A673 (cell line): ENCODE measurements around the gene TBC1D4. TPM values are rescaled to one million over a fixed set of nuclear protein-coding genes. Genes with fewer than 3 reads are reported as not detected.

Source experiments
- BruUV-seq: library from RNA; stranded (reverse); fragments of 400-500 nt; replicated peaks from 2 replicates; lab custom pipeline; 2021; lab: Mats Ljungman, UMichigan
- CTCF ChIA-PET: fragments of 300-600 bp; sonication (Branson Sonifier 250); formaldehyde crosslinking; loops from one replicate; lab custom pipeline; 2022; ENCODE audit warnings: antibody characterized with exemption; lab: Charles Lee
- POLR2A ChIA-PET: fragments of 300-600 bp; sonication (Branson Sonifier 250); formaldehyde crosslinking; loops from one replicate; lab custom pipeline; 2022; ENCODE audit warnings: antibody characterized with exemption; ENCODE audit not compliant: low non-redundant PET; lab: Charles Lee
- DNase-seq: peaks from one replicate; pipeline ENCODE4 v3.0.0-alpha.2; 2015; ENCODE audit warnings: low spot score
- H3K27ac ChIP-seq: fragments of 200-600 bp; sonication (generic); 2 replicates; pipeline ENCODE4 v1.5.1; 2016; ENCODE audit warnings: mixed run types, low read depth, mild to moderate bottlenecking, mixed read lengths, antibody characterized with exemption, low read length; ENCODE audit not compliant: poor library complexity, severe bottlenecking
- H3K27me3 ChIP-seq: fragments of 200-600 bp; sonication (generic); replicated peaks from 2 replicates; pipeline ENCODE4 v1.6.1; 2017; ENCODE audit warnings: mixed run types, low read depth, mild to moderate bottlenecking, mixed read lengths, antibody characterized with exemption, low read length; ENCODE audit not compliant: insufficient read depth, poor library complexity
- H3K36me3 ChIP-seq: fragments of 200-600 bp; sonication (generic); 2 replicates; pipeline ENCODE4 v1.6.1; 2016; ENCODE audit warnings: mixed run types, mild to moderate bottlenecking, mixed read lengths, antibody characterized with exemption, low read length; ENCODE audit not compliant: insufficient read depth, poor library complexity, severe bottlenecking
- H3K4me1 ChIP-seq: fragments of 200-600 bp; sonication (generic); 2 replicates; pipeline ENCODE4 v1.6.1; 2017; ENCODE audit warnings: mixed run types, mild to moderate bottlenecking, mixed read lengths, antibody characterized with exemption, low read length; ENCODE audit not compliant: insufficient read depth, poor library complexity, severe bottlenecking
- H3K4me3 ChIP-seq: fragments of 200-600 bp; sonication (generic); 2 replicates; pipeline ENCODE4 v1.5.1; 2016; ENCODE audit warnings: low read depth, mixed run types, mild to moderate bottlenecking, mixed read lengths, low read length; ENCODE audit not compliant: poor library complexity, severe bottlenecking
- H3K9me3 ChIP-seq: fragments of 200-600 bp; sonication (generic); 2 replicates; pipeline ENCODE4 v1.6.1; 2016; ENCODE audit warnings: mixed run types, low read depth, mild to moderate bottlenecking, mixed read lengths, antibody characterized with exemption, low read length; ENCODE audit not compliant: poor library complexity, severe bottlenecking
- EZH2 ChIP-seq: fragments of 200-600 bp; sonication (generic); IDR thresholded peaks from 2 replicates; pipeline ENCODE4 v1.6.1; 2017; ENCODE audit warnings: borderline replicate concordance, low read depth, mild to moderate bottlenecking, mixed read lengths, antibody characterized with exemption, low read length; ENCODE audit not compliant: poor library complexity, severe bottlenecking
- intact Hi-C: fragments of 100-400 bp; cut with micrococcal nuclease; formaldehyde crosslinking; loops from one replicate; pipeline ENCODE4 v1.10.0; 2022; ENCODE audit not compliant: unreplicated experiment
- total RNA-seq: library from RNA; stranded (reverse); gene quantifications from 2 replicates; pipeline ENCODE4 v1.2.3, GENCODE V29; 2021
- TF ChIP-seq, protein P1 (sequence below): fragments of 300-800, 200-600 bp; sonication (generic); conservative IDR thresholded peaks from 2 replicates; pipeline ENCODE4 v1.5.1; 2017; ENCODE audit warnings: low read depth, mild to moderate bottlenecking, antibody characterized with exemption, low read length, moderate library complexity, mixed read lengths

Gene TBC1D4
- total RNA-seq, 1 experiment from 2014 or later, result 9.8 TPM

GRCh38 chr13:75404726-75405125, 77.2 kb downstream of the TBC1D4 start:
- H3K4me1 ChIP-seq, result peaks cover 2% of the 10 kb centered on the region
- intact Hi-C loops, result no loop called here
- H3K4me3 ChIP-seq, result no peak overlapping the region
- ChIA-PET CTCF (no interaction called here), POLR2A (no interaction called here)
- no TSS peak for BruUV-seq
- TF ChIP-seq, protein P1, sequence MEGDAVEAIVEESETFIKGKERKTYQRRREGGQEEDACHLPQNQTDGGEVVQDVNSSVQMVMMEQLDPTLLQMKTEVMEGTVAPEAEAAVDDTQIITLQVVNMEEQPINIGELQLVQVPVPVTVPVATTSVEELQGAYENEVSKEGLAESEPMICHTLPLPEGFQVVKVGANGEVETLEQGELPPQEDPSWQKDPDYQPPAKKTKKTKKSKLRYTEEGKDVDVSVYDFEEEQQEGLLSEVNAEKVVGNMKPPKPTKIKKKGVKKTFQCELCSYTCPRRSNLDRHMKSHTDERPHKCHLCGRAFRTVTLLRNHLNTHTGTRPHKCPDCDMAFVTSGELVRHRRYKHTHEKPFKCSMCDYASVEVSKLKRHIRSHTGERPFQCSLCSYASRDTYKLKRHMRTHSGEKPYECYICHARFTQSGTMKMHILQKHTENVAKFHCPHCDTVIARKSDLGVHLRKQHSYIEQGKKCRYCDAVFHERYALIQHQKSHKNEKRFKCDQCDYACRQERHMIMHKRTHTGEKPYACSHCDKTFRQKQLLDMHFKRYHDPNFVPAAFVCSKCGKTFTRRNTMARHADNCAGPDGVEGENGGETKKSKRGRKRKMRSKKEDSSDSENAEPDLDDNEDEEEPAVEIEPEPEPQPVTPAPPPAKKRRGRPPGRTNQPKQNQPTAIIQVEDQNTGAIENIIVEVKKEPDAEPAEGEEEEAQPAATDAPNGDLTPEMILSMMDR, result no peak
- TF ChIP-seq EZH2, result no peak
- DNase-seq, result no peak
- H3K9me3 ChIP-seq, result no peaks in the 10 kb centered on the region
- no peaks in the 10 kb centered on the region for H3K36me3 ChIP-seq
- no peak overlapping the region for H3K27ac ChIP-seq
- no peaks in the 10 kb centered on the region for H3K27me3 ChIP-seq

GRCh38 chr13:75402787-75403186, 79.2 kb downstream of the TBC1D4 start:
- Histone ChIP-seq H3K36me3 (no peaks in the 10 kb centered on the region), H3K4me1 (peaks cover 2% of the 10 kb centered on the region), H3K27me3 (no peaks in the 10 kb centered on the region), H3K27ac (no peak overlapping the region), H3K9me3 (no peaks in the 10 kb centered on the region), H3K4me3 (no peak overlapping the region)
- intact Hi-C loops, result no loop called here
- ChIA-PET CTCF (no interaction called here), POLR2A (no interaction called here)
- DNase-seq, result no peak
- TF ChIP-seq, protein P1, result no peak
- no peak for TF ChIP-seq EZH2
- BruUV-seq, result no TSS peak

DNA sequence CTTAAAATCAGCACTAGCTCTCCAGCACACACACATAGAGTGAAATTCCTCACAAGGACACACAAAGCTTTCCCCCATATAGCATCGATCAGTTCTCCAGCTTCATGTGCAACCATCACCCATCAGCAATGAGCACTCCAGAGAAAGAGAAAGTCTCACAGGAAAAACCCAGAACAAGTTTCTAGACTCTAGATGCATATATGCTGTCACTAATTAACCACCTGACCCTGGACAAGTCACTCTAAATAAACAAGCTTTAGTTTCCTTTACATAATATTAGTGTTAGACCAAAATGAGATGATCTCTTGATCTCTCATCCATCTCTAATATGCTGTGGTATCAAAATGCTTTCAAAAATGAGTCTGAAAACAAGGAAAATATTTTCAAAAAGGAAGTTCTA, 81.2 kb downstream of the TBC1D4 start:
- intact Hi-C loops, result no loop called here
- TF ChIP-seq, protein P1, result no peak
- no peak for TF ChIP-seq EZH2
- CTCF ChIA-PET, result no interaction called here
- no peak overlapping the region for H3K4me3 ChIP-seq
- no peaks in the 10 kb centered on the region for H3K9me3 ChIP-seq
- H3K27ac ChIP-seq, result no peak overlapping the region
- no peak for DNase-seq
- BruUV-seq, result no TSS peak
- POLR2A ChIA-PET, result no interaction called here
- H3K4me1 ChIP-seq, result peaks cover 2% of the 10 kb centered on the region
- no peaks in the 10 kb centered on the region for H3K27me3 ChIP-seq
- H3K36me3 ChIP-seq, result no peaks in the 10 kb centered on the region
